HG02763 (cell line): ENCODE measurements around the gene NKIRAS2.

Source experiments
- ATAC-seq: cut with Tn5 transposase; IDR thresholded peaks from one replicate; pipeline ENCODE4 v1.9.1; 2021; ENCODE audit warnings: mild to moderate bottlenecking, moderate library complexity; ENCODE audit not compliant: unreplicated experiment

The NKIRAS2 gene

GRCh38 chr17:42025936-42026335 lies 6.0 kb downstream of the NKIRAS2 start:
- no peak for ATAC-seq

GRCh38 chr17:42026857-42027589 lies 7.1 kb downstream of the NKIRAS2 start:
- no peak for ATAC-seq

GRCh38 chr17:42027590-42027889 lies 7.7 kb downstream of the NKIRAS2 start:
- ATAC-seq: no peak

GRCh38 chr17:42027961-42028790 lies 8.3 kb downstream of the NKIRAS2 start:
- no peak for ATAC-seq

- ATAC-seq: no peak
Observed at GRCh38 chr17:42028791-42029127, 8.9 kb downstream of the NKIRAS2 start.

- ATAC-seq: no peak
Observed at GRCh38 chr17:42031584-42031983, 11.7 kb downstream of the NKIRAS2 start.

GRCh38 chr17:42034059-42034458 lies 14.2 kb downstream of the NKIRAS2 start:
- ATAC-seq: no peak

GRCh38 chr17:42038221-42038973 lies 18.5 kb downstream of the NKIRAS2 start:
- no peak for ATAC-seq

- ATAC-seq: no peak
Observed at GRCh38 chr17:42039794-42040763, 20.2 kb downstream of the NKIRAS2 start.

GRCh38 chr17:42040818-42041217 lies 20.9 kb downstream of the NKIRAS2 start:
- no peak for ATAC-seq

- no peak for ATAC-seq
Observed at GRCh38 chr17:42041619-42042018, 21.7 kb downstream of the NKIRAS2 start.

GRCh38 chr17:42042598-42043319 lies 22.9 kb downstream of the NKIRAS2 start:
- no peak for ATAC-seq

GRCh38 chr17:42045719-42046118 lies 25.8 kb downstream of the NKIRAS2 start:
- ATAC-seq: no peak

- no peak for ATAC-seq
Observed at GRCh38 chr17:42047343-42047742, 27.5 kb downstream of the NKIRAS2 start.

GRCh38 chr17:42049834-42050392 lies 30.0 kb downstream of the NKIRAS2 start:
- no peak for ATAC-seq

- ATAC-seq: no peak
Observed at GRCh38 chr17:42050393-42051012, 30.6 kb downstream of the NKIRAS2 start, which contains the start of gene C17orf113. C17orf113 (minus strand) TSS chr17:42050601; CDS start chr17:42043376, 7,225 bp downstream.

- ATAC-seq: no peak
Observed at GRCh38 chr17:42051013-42051400, 31.1 kb downstream of the NKIRAS2 start.

- ATAC-seq: no peak
Observed at GRCh38 chr17:42051645-42052044, 31.8 kb downstream of the NKIRAS2 start.

GRCh38 chr17:42052346-42052877 lies 32.5 kb downstream of the NKIRAS2 start:
- no peak for ATAC-seq
